ENCODE data around the gene PHACTR3. TPM values are rescaled to one million over a fixed set of nuclear protein-coding genes. Genes with fewer than 3 reads are reported as not detected.
"Not testable (repeated sequence)": the region's sequence is repeated elsewhere in the genome, so short reads cannot be mapped to it uniquely, and the experiment has no call there.

Gene PHACTR3
- total RNA-seq, 2 experiments from 2014 or later, result not detected

DNA sequence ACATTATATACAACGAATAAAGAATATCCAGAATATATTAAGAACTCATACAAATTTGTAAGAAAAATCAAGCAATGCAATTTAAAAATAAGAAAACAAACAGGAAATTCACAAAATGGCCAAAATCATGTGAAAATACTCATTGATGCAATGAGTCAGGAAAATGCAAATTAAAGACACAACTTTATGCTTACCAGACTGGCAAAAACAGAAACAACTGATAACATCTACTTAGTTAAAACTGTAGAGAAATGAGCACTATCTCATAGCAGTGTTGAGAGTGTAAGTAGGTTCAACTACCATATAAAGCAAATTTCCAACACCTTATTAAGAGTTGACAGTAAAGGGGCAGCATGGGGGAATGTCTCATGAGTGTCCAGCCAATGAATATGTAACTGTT lies 266.8 kb downstream of the PHACTR3 start:
- no peaks in the 10 kb centered on the region for H3K4me1 Mint-ChIP-seq (ENCODE audit: low read depth)
- no peaks in the 10 kb centered on the region for H3K9me3 Mint-ChIP-seq
- ATAC-seq (no peak), DNase-seq (no peak)
- ChIA-PET POLR2A (no interaction called here), CTCF (no interaction called here)
- TF ChIP-seq, protein P1, sequence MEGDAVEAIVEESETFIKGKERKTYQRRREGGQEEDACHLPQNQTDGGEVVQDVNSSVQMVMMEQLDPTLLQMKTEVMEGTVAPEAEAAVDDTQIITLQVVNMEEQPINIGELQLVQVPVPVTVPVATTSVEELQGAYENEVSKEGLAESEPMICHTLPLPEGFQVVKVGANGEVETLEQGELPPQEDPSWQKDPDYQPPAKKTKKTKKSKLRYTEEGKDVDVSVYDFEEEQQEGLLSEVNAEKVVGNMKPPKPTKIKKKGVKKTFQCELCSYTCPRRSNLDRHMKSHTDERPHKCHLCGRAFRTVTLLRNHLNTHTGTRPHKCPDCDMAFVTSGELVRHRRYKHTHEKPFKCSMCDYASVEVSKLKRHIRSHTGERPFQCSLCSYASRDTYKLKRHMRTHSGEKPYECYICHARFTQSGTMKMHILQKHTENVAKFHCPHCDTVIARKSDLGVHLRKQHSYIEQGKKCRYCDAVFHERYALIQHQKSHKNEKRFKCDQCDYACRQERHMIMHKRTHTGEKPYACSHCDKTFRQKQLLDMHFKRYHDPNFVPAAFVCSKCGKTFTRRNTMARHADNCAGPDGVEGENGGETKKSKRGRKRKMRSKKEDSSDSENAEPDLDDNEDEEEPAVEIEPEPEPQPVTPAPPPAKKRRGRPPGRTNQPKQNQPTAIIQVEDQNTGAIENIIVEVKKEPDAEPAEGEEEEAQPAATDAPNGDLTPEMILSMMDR (IDR thresholded peaks at IDR 0.05), result no peak
- H3K36me3 Mint-ChIP-seq (ENCODE audit: low read depth), result no peaks in the 10 kb centered on the region
- H3K27me3 Mint-ChIP-seq, result peaks cover 2% of the 10 kb centered on the region
- H3K4me3 Mint-ChIP-seq, result no peak overlapping the region
- H3K27ac Mint-ChIP-seq, result no peak overlapping the region
- intact Hi-C loops (cut with micrococcal nuclease), result no loop called here

DNA sequence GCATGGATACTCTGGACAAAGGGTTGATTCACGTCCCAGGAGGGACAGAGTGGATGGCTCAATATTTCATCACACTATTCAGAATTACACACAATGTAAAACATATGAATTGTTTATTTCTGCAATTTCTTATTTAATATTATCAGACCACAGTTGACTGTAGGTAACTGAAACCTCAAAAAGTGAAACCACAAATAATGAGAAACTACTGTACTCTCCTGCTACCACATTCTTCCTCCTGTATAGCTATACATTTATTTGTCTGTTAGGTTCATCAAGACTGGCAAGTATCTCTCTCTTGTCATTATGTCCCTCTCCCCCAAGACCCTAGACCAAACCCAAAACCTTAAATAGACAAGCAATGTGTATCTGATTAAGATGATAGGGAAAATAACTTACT lies 269.1 kb downstream of the PHACTR3 start:
- ChIA-PET POLR2A (no interaction called here), CTCF (interaction anchor here (2.1 kb wide), 1 partner anchor 24 kb away, joined by 7 read pairs; no protein-coding TSS in a partner anchor)
- no peak for ATAC-seq
- TF ChIP-seq, protein P1 (IDR thresholded peaks at IDR 0.05), result no peak
- Mint-ChIP-seq H3K4me1 (ENCODE audit: low read depth) (no peaks in the 10 kb centered on the region), H3K4me3 (no peak overlapping the region), H3K36me3 (ENCODE audit: low read depth) (no peaks in the 10 kb centered on the region), H3K27ac (no peak overlapping the region), H3K27me3 (peaks cover 2% of the 10 kb centered on the region), H3K9me3 (no peaks in the 10 kb centered on the region)
- no peak for DNase-seq
- intact Hi-C loops (cut with micrococcal nuclease), result no loop called here

DNA sequence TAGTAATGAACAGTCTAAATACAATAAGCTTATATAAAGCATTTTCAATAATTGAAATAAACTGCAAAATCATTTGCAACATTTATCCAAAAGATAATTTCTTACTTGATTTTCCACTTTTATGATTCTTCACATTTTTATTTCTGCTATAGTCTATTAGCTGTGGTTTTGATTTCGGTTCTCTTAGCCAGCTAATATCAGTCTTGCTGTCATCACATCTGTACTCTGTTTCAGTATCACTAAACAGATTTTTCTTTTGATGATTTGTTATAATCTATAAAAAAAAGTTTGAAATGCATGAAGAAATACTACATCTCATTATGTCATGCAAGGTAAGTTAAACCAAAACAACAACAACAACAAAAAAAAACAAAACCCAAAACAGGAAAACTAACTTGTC lies 275.9 kb downstream of the PHACTR3 start:
- TF ChIP-seq, protein P1 (IDR thresholded peaks at IDR 0.05), result no peak
- POLR2A ChIA-PET, result no interaction called here
- H3K36me3 Mint-ChIP-seq (ENCODE audit: low read depth), result no peaks in the 10 kb centered on the region
- DNase-seq, result no peak
- intact Hi-C loops (cut with micrococcal nuclease), result no loop called here
- H3K27ac Mint-ChIP-seq, result no peak overlapping the region
- no peak for ATAC-seq
- H3K4me3 Mint-ChIP-seq, result no peak overlapping the region
- no peaks in the 10 kb centered on the region for H3K4me1 Mint-ChIP-seq (ENCODE audit: low read depth)
- no peaks in the 10 kb centered on the region for H3K9me3 Mint-ChIP-seq
- CTCF ChIA-PET, result no interaction called here
- H3K27me3 Mint-ChIP-seq, result peaks cover 2% of the 10 kb centered on the region

DNA sequence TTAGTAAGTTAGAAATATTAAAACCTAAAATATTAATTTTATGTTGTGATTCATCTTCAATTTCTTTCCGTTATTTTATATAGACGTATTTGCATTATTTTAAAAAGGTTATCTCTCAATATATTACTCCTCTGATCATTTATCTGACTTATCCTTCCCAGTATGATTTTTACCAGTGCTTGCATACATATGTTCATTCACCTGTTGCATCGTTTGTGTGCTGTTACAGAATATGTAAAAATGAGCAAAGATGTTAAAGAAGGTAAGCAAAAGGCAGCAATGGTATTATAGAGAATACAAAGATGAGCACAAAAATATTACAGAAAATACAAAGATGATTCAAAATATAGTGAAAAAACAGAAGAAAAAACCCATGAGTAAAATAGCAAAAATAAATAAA lies 280.2 kb downstream of the PHACTR3 start:
- POLR2A ChIA-PET, result no interaction called here
- intact Hi-C loops (cut with micrococcal nuclease), result no loop called here
- no peaks in the 10 kb centered on the region for H3K27me3 Mint-ChIP-seq

DNA sequence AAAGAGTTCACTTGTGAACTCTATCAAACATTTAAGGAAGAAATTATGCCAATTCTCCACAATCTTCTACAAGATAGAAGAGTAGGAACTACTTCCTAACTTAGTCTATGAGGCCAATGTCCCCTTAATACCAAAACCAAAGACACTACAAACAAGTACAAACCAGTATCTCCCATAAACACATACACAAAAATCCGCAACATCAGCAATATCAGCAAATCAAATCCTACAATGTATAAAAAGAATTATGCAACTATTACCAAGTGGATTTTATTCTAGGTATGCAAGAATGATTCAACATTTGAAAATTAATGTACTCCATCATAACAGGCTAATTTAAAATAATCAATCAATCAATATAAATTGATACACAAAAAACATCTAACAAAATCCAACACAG lies 283.7 kb downstream of the PHACTR3 start:
- Mint-ChIP-seq H3K27me3 (no peaks in the 10 kb centered on the region), H3K36me3 (ENCODE audit: low read depth) (no peaks in the 10 kb centered on the region), H3K4me3 (no peak overlapping the region), H3K4me1 (ENCODE audit: low read depth) (peaks cover 2% of the 10 kb centered on the region), H3K9me3 (peaks cover 2% of the 10 kb centered on the region), H3K27ac (no peak overlapping the region)
- TF ChIP-seq, protein P1 (IDR thresholded peaks at IDR 0.05), result no peak
- POLR2A ChIA-PET, result no interaction called here
- no peak for ATAC-seq
- DNase-seq, result no peak
- CTCF ChIA-PET, result interaction anchor here (0.7 kb wide), 1 partner anchor 380 kb away, joined by 3 read pairs; no protein-coding TSS in a partner anchor
- intact Hi-C loops (cut with micrococcal nuclease), result no loop called here

More for the DNA sequence above, 280.2 kb downstream of the PHACTR3 start:
- ATAC-seq, result no peak
- H3K27ac Mint-ChIP-seq, result no peak overlapping the region
- H3K4me3 Mint-ChIP-seq, result no peak overlapping the region
- H3K4me1 Mint-ChIP-seq (ENCODE audit: low read depth), result no peaks in the 10 kb centered on the region
- H3K36me3 Mint-ChIP-seq (ENCODE audit: low read depth), result no peaks in the 10 kb centered on the region
- CTCF ChIA-PET, result no interaction called here
- TF ChIP-seq, protein P1 (IDR thresholded peaks at IDR 0.05), result no peak
- H3K9me3 Mint-ChIP-seq, result peaks cover under 1% of the 10 kb centered on the region
- no peak for DNase-seq

DNA sequence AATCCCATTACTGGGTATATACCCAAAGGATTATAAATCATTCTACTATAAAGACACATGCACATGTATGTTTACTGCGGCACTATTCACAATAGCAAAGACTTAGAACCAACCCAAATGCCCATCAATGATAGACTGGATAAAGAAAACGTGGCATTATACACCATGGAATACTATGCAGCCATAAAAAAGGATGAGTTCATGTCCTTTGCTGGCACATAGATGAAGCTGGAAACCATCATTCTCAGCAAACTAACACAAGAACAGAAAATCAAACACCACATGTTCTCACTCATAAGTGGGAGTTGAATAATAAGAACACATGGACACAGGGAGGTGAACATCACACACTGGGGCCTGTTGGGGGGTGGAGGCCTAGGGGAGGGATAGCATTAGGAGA lies 285.7 kb downstream of the PHACTR3 start:
- H3K27me3 Mint-ChIP-seq; H3K36me3 Mint-ChIP-seq (ENCODE audit: low read depth); ATAC-seq; intact Hi-C loops (cut with micrococcal nuclease); H3K27ac Mint-ChIP-seq; POLR2A ChIA-PET; H3K9me3 Mint-ChIP-seq; H3K4me3 Mint-ChIP-seq; DNase-seq; H3K4me1 Mint-ChIP-seq (ENCODE audit: low read depth): not testable (repeated sequence)
- CTCF ChIA-PET, result interaction anchor here (0.7 kb wide), 1 partner anchor 59 kb away, joined by 3 read pairs; no protein-coding TSS in a partner anchor

All from activated CD8-positive, alpha-beta T cell treated with anti-CD3 and anti-CD28 coated beads for 36 hours (primary cell).